Endothelial cell of umbilical vein (primary cell): ENCODE measurements around the gene B2M. TPM values are rescaled to one million over a fixed set of nuclear protein-coding genes. Genes with fewer than 3 reads are reported as not detected.

Source experiments
- BruUV-seq: library from RNA; stranded (reverse); fragments of 400-500 nt; replicated peaks from 2 replicates; lab custom pipeline; 2021; lab: Mats Ljungman, UMichigan
- CTCF ChIA-PET: fragments of 300-600, 350-600 bp; sonication (Branson Sonifier 250); formaldehyde crosslinking; loops from one replicate; lab custom pipeline; 2021; ENCODE audit warnings: antibody characterized with exemption, inconsistent platforms; lab: Charles Lee
- POLR2A ChIA-PET: fragments of 300-600, 350-600 bp; sonication (Branson Sonifier 250); formaldehyde crosslinking; loops from one replicate; lab custom pipeline; 2021; ENCODE audit warnings: antibody characterized with exemption, inconsistent platforms; lab: Charles Lee
- DNase-seq: peaks from one replicate; pipeline ENCODE4 v3.0.0-alpha.2; 2011; ENCODE audit warnings: low read depth, low spot score
- FAIRE-seq: peaks from 2 replicates; lab custom pipeline; 2011; peaks lifted over from hg19 to GRCh38; lab: Jason Lieb, UNC
- H2AFZ ChIP-seq: 2 replicates; pipeline ENCODE4 v1.6.0; 2012; ENCODE audit warnings: low read depth, low read length, control low read depth, inconsistent platforms
- H3K27ac ChIP-seq: 2 replicates; pipeline ENCODE4 v1.5.1; 2011; ENCODE audit warnings: low read depth, mild to moderate bottlenecking, control low read depth, low read length, moderate library complexity; ENCODE audit not compliant: insufficient read depth
- H3K27me3 ChIP-seq, 2 experiments: 2 replicates each; pipeline versions ENCODE4 v1.6.0 to v1.6.1; 2011; ENCODE audit warnings: low read length in 2 of 2, mixed read lengths in 1 of 2; ENCODE audit not compliant: control insufficient read depth in 2 of 2, insufficient read depth in 2 of 2
- H3K36me3 ChIP-seq, 2 experiments: 2 replicates in 1 of 2; 3 replicates in 1 of 2; pipeline ENCODE4 v1.5.1; 2011; ENCODE audit warnings: low read length in 2 of 2, mild to moderate bottlenecking in 1 of 2, moderate library complexity in 1 of 2; ENCODE audit not compliant: control insufficient read depth in 2 of 2, insufficient read depth in 2 of 2; ENCODE audit errors: extremely low read depth in 1 of 2
- H3K4me1 ChIP-seq: 3 replicates; pipeline ENCODE4 v1.5.1; 2011; ENCODE audit warnings: mild to moderate bottlenecking, low read length; ENCODE audit not compliant: control insufficient read depth, insufficient read depth; ENCODE audit errors: extremely low read depth
- H3K4me2 ChIP-seq: 2 replicates; pipeline ENCODE4 v1.6.1; 2011; ENCODE audit warnings: low read length, control low read depth, mixed read lengths; ENCODE audit not compliant: insufficient read depth
- H3K4me3 ChIP-seq, 3 experiments: fragments of 200-600 bp in 1 of 3; sonication (generic), shearing (Covaris generic) in 1 of 3; replicated peaks in 1 of 3; 2 replicates each; pipeline ENCODE4 v1.5.1; 2011 to 2016; ENCODE audit warnings: control low read depth in 3 of 3, low read length in 3 of 3, mild to moderate bottlenecking in 2 of 3, inconsistent platforms in 1 of 3, low read depth in 1 of 3, moderate library complexity in 1 of 3; ENCODE audit not compliant: insufficient read depth in 1 of 3
- H3K79me2 ChIP-seq: 2 replicates; pipeline ENCODE4 v1.6.0; 2012; ENCODE audit warnings: low read length, inconsistent platforms; ENCODE audit not compliant: control insufficient read depth, insufficient read depth
- H3K9ac ChIP-seq: replicated peaks from 2 replicates; pipeline ENCODE3; 2011; ENCODE audit warnings: low read length, control low read depth; ENCODE audit not compliant: insufficient read depth; ENCODE audit errors: extremely low read depth
- H3K9me1 ChIP-seq: replicated peaks from 3 replicates; pipeline ENCODE4 v1.6.0; 2011; ENCODE audit warnings: mild to moderate bottlenecking, low read length; ENCODE audit not compliant: control insufficient read depth, insufficient read depth; ENCODE audit errors: extremely low read depth
- H3K9me3 ChIP-seq: replicated peaks from 2 replicates; pipeline ENCODE4 v1.5.1; 2012; ENCODE audit warnings: low read length, inconsistent platforms; ENCODE audit not compliant: control insufficient read depth, insufficient read depth
- H4K20me1 ChIP-seq: replicated peaks from 2 replicates; pipeline ENCODE3; 2011; ENCODE audit warnings: mild to moderate bottlenecking, low read length; ENCODE audit not compliant: control insufficient read depth, insufficient read depth; ENCODE audit errors: extremely low read depth
- EZH2 ChIP-seq: IDR thresholded peaks from 2 replicates; pipeline ENCODE4 v1.6.1; 2012; ENCODE audit warnings: borderline replicate concordance, low read depth, mild to moderate bottlenecking, moderate library complexity, low read length, inconsistent platforms; ENCODE audit not compliant: severe bottlenecking
- GATA2 ChIP-seq: IDR thresholded peaks from 2 replicates; pipeline ENCODE4 v1.7.0; 2011; ENCODE audit warnings: low read depth, mild to moderate bottlenecking, moderate library complexity, mixed read lengths, low read length; ENCODE audit not compliant: insufficient read length, insufficient read depth
- JUN ChIP-seq: IDR thresholded peaks from 2 replicates; pipeline ENCODE4 v1.6.1; 2011; ENCODE audit warnings: borderline replicate concordance, low read depth; ENCODE audit not compliant: insufficient read length, insufficient read depth
- MAX ChIP-seq: IDR thresholded peaks from 2 replicates; pipeline ENCODE4 v1.6.1; 2011; ENCODE audit not compliant: insufficient read depth, insufficient read length
- MYC ChIP-seq: IDR thresholded peaks from one replicate; pipeline ENCODE4 v1.6.1; 2011; ENCODE audit warnings: mild to moderate bottlenecking, low read depth, low read length
- POLR2AphosphoS5 ChIP-seq: IDR thresholded peaks from 2 replicates; pipeline ENCODE4 v1.6.1; 2012; ENCODE audit warnings: low read depth, mild to moderate bottlenecking, control low read depth, low read length, moderate library complexity; ENCODE audit not compliant: insufficient read depth
- dilution Hi-C: fragments of 300-500 bp; cut with MboI; formaldehyde crosslinking; loops from one replicate; pipeline ENCODE4 v1.15.0; 2019; ENCODE audit warnings: low sequenced_read_pairs; ENCODE audit not compliant: extremely low pct_ligation_motif_present
- intact Hi-C: fragments of 100-400 bp; cut with micrococcal nuclease; formaldehyde crosslinking; loops from one replicate; pipeline ENCODE4 v1.10.0; 2022
- polyA plus RNA-seq, 4 experiments: library from polyadenylated mRNA; depleted of rRNA in 3 of 4; stranded (reverse) in 3 of 4; unstranded in 1 of 4; fragments of >200 nt; gene quantifications; 2 replicates each; pipeline versions ENCODE4 v1.2.1 to v1.2.3, GENCODE V29; 2011 to 2012; ENCODE audit warnings: missing spikeins in 1 of 4
- total RNA-seq: library from RNA; stranded (reverse); gene quantifications from 2 replicates; pipeline ENCODE4 v1.2.3, GENCODE V29; 2021

B2M gene
- total and polyA plus RNA-seq, 2 donors (not counting 3 experiments of a cell fraction or from before 2014, with no cell fraction given): 985 to 5,206 TPM

GRCh38 chr15:44666210-44667038 is 44.9 kb upstream of the B2M start:
- Histone ChIP-seq H3K36me3 (no peaks in the 10 kb centered on the region), H3K4me2 (no peak overlapping the region), H3K4me1 (peaks cover 9% of the 10 kb centered on the region), H3K27me3 (peaks cover 4 to 6% of the 10 kb centered on the region in 2 experiments), H3K27ac (no peak overlapping the region), H3K4me3 (no peak overlapping the region), H3K9ac (no peak overlapping the region), H3K9me1 (no peaks in the 10 kb centered on the region), H4K20me1 (no peaks in the 10 kb centered on the region), H2AFZ (no peak overlapping the region), H3K79me2 (peaks cover 4% of the 10 kb centered on the region), H3K9me3 (no peaks in the 10 kb centered on the region)
- intact Hi-C loops (loop anchor here (10.0 kb wide), 1 partner anchor 258 kb away; no protein-coding TSS in a partner anchor), dilution Hi-C loops (no loop called here)
- DNase-seq (no peak), FAIRE-seq (no peak)
- TF ChIP-seq MYC (no peak), EZH2 (no peak), GATA2 (no peak), JUN (no peak), MAX (no peak), POLR2AphosphoS5 (no peak)
- ChIA-PET POLR2A (no interaction called here), CTCF (interaction anchor here (0.7 to 1.2 kb wide), 3 partner anchors 44 to 72 kb away, joined by 3 to 6 read pairs (median 5); partner anchors contain the start of gene PATL2)
- no TSS peak for BruUV-seq
